GM12801 (cell line): Measurements from ENCODE around the gene FRMD5.

Experiments
- TF ChIP-seq, protein P1 (sequence below): IDR thresholded peaks from one replicate; pipeline ENCODE4 v1.5.1; 2011; ENCODE audit warnings: control low read depth; ENCODE audit not compliant: insufficient read length; ENCODE audit errors: extremely low read depth

FRMD5 gene

DNA sequence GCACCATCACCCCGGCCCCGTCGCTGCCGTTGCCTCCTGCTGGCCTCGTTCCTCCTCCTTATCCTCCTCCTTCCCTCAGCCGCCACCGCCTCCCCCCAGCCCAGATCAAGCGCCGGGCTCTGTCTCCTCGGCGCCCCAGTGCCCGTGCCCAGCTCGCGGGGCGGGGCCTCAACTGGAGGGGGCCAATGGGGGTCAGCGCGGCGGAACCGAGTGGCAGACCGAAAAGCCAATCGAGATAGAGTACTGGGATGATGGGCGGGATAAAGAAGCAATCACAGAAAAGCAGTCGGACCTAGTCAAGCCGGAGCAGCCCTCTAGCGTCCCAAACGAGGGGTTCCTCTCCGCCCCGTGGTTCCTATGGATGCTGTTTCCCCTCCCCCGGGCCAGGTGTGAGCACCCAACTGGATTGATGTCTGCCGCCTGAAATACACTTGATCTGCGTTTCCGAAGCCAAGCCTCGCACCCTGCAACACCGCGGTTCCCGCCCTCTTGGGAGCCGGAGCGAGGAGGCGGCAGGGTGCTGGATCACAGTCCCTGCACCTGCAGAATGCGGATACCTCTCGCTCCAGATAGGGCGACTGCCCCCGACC lies at the start of gene FRMD5:
FRMD5 (minus strand) TSS at position 121 of the 590 bp plus-strand sequence.
- TF ChIP-seq, protein P1, sequence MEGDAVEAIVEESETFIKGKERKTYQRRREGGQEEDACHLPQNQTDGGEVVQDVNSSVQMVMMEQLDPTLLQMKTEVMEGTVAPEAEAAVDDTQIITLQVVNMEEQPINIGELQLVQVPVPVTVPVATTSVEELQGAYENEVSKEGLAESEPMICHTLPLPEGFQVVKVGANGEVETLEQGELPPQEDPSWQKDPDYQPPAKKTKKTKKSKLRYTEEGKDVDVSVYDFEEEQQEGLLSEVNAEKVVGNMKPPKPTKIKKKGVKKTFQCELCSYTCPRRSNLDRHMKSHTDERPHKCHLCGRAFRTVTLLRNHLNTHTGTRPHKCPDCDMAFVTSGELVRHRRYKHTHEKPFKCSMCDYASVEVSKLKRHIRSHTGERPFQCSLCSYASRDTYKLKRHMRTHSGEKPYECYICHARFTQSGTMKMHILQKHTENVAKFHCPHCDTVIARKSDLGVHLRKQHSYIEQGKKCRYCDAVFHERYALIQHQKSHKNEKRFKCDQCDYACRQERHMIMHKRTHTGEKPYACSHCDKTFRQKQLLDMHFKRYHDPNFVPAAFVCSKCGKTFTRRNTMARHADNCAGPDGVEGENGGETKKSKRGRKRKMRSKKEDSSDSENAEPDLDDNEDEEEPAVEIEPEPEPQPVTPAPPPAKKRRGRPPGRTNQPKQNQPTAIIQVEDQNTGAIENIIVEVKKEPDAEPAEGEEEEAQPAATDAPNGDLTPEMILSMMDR: no peak

DNA sequence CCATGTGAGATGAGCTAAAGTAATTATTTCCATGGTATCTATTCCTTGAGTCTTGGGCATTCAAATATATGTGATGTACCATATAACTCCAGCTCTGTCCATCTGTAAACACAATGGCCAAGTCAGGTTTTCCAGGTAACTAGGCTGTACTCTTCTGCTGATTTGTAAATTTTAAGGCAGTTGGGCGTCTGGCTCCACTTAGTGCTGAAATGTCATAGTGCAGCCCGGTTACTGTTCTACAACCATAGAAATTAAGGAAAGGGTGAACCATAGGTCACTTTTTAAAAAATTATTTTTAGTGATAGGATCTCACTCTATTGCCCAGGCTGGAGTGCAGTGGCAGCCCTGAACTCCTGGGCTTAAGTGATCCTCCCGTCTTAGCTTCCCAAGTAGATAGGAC lies 48.8 kb upstream of the FRMD5 start:
- TF ChIP-seq, protein P1: no peak

DNA sequence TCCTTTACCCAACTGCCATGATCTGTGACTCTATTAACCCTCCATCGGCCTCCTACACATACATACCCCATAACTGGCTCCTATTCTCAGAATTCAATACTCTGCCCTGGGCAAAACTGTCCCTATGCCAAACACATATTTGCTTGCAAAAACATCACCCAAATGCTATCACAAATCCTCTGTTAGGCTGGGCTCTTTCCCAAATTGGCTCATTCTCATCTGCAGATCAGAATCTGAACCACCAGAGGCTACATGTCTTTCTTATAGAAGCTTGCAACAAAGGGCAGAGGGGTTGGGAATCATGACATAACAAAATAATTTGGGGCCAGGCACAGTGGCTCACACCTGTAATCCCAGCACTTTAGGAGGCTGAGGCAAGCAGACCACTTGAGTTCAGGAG lies 48.1 kb upstream of the FRMD5 start:
- TF ChIP-seq, protein P1: no peak

DNA sequence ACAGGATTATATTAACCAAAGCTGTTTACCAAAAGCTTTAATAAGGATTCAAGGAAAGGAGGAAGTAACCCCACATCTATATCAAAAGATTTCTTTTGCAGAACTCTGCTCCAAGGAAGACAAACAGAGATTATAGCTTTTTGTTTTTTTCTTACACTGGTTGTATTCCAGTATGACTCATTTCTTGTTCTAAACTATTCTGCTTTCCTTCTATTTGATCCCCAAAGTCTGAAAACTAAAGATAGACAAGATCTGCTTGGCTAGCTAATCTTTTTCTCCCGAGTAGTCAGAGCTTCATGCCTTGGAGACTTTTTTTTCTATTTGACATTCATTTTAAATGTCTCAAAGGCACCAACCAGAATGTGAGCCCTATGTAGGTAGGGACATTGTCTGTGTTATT lies 36.8 kb upstream of the FRMD5 start:
- TF ChIP-seq, protein P1: no peak

DNA sequence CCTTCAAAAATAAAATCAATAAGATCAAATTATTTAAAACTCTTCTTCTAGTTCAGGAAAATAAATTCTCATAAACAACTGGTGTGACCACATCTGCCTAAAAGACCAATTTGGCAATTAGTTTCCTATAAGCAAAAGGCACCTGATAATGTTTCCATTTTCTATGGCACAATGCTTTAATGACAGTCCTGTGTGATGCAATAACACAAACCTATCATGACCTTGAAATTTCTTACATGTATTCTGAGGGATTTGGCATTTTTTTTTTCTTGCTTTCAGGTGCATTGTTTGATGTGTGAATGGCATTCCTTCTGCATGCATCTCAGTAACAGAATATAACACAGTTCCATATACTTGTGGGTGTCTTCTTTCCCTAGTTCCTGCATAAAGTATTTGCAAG lies 32.5 kb upstream of the FRMD5 start:
- TF ChIP-seq, protein P1: no peak

DNA sequence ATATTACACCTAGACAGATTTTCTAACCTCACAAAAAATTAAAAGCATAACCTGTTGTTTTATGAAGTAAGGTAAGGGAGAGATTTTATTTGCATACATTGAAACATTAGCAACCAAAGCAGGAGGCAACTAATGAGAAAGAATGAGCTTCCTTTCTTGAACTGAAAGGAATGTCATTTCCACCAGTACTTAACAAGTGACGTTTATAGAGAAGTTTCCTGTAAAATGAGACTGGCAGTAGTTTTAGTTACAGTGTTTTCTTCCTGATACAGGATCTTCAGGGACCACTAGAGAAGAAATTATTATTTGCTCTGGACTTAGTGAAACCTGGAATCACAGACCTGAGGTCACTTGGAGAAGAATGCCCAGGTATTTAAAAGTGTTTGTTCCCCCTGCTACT lies 27.4 kb upstream of the FRMD5 start:
- TF ChIP-seq, protein P1: no peak

DNA sequence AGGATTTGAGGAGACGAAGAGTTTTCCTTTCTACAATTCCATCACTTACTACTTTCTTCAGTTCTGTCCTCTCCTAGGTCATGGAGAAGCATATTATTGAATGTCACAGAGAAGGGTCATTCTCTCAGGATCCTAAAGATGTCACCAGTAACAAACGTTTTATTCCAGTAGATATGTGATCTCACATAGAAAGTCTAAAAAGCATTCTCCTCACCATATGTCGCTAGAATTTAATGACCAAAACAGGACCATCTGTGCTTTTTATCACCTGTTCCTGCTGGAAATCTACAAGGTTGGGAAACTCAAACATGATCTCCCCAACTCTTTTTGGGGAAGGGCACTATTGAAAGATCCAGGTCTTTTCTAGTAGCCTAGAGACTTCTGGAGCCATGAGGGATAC lies 24.0 kb upstream of the FRMD5 start:
- TF ChIP-seq, protein P1: no peak

DNA sequence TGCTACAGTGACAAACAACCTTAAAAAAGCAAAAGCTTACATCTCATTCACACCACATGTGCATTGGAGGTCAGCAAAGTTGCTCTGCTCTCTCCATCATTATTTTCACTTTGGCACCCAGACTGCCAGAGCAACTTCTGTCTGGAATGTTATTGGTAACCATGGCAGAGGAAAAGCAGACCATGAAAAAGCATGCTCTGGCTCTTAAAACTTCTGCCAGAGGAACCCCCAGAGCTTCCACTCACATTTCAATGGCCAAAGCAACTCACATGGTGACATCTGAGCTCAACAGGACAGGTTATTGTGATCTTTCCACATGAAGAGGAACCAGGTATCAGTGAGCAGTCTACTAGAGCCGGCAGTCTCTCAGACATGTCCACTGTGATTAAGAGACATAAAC lies 21.9 kb upstream of the FRMD5 start:
- TF ChIP-seq, protein P1: no peak
